HepG2 (cell line): ENCODE results near the gene PXK.

Experiments used
- ARNT2 ChIP-seq: sonication (generic); formaldehyde crosslinking; IDR thresholded peaks from 2 replicates; pipeline ENCODE4 v1.8.0; 2022; ENCODE audit warnings: mild to moderate bottlenecking, low read depth, missing genetic modification reagents, moderate library complexity
- CTCF ChIP-seq: sonication (generic); formaldehyde crosslinking; IDR thresholded peaks from 2 replicates; pipeline ENCODE4 v1.5.0; 2020; ENCODE audit warnings: mild to moderate bottlenecking, missing genetic modification reagents, moderate library complexity
- ELF4 ChIP-seq: sonication (generic); formaldehyde crosslinking; IDR thresholded peaks from 2 replicates; pipeline ENCODE4 v1.5.0; 2020; ENCODE audit warnings: missing genetic modification reagents, mild to moderate bottlenecking, moderate library complexity, borderline replicate concordance
- JUN ChIP-seq: sonication (generic); formaldehyde crosslinking; IDR thresholded peaks from 2 replicates; pipeline ENCODE4 v1.4.0; 2020; ENCODE audit warnings: mild to moderate bottlenecking, missing genetic modification reagents
- NFYB ChIP-seq: sonication (generic); formaldehyde crosslinking; IDR thresholded peaks from 2 replicates; pipeline ENCODE4 v1.4.0; 2020; ENCODE audit warnings: missing genetic modification reagents
- PBX3 ChIP-seq: sonication (generic); formaldehyde crosslinking; IDR thresholded peaks from 2 replicates; pipeline ENCODE4 v1.8.1; 2023; ENCODE audit warnings: missing genetic modification reagents, inconsistent platforms, borderline replicate concordance
- REST ChIP-seq, 2 experiments: IDR thresholded peaks; 2 replicates each; pipeline ENCODE4 v1.6.1; 2011 to 2012; ENCODE audit warnings: low read length in 2 of 2, borderline replicate concordance in 1 of 2, low read depth in 1 of 2, mild to moderate bottlenecking in 1 of 2, moderate library complexity in 1 of 2
- RFX5 ChIP-seq: IDR thresholded peaks from 2 replicates; pipeline ENCODE4 v1.6.1; 2011; ENCODE audit warnings: low read depth, low read length, improper control_type of control experiment
- SMAD9 ChIP-seq: sonication (generic); formaldehyde crosslinking; IDR thresholded peaks from 2 replicates; pipeline ENCODE4 v1.5.1; 2020; ENCODE audit warnings: mild to moderate bottlenecking, missing genetic modification reagents
- TCF7L2 ChIP-seq: IDR thresholded peaks from 2 replicates; pipeline ENCODE4 v1.6.1; 2011; ENCODE audit warnings: mild to moderate bottlenecking, low read depth, low read length, moderate library complexity
- ZBTB42 ChIP-seq: sonication (generic); formaldehyde crosslinking; IDR thresholded peaks from 2 replicates; pipeline ENCODE4 v1.5.0; 2020; ENCODE audit warnings: mild to moderate bottlenecking, missing genetic modification reagents
- ZNF101 ChIP-seq: sonication (generic); formaldehyde crosslinking; IDR thresholded peaks from 2 replicates; pipeline ENCODE4 v1.4.0; 2020; ENCODE audit warnings: mild to moderate bottlenecking, low read depth, missing genetic modification reagents, borderline replicate concordance
- ZNF138 ChIP-seq: sonication (generic); formaldehyde crosslinking; IDR thresholded peaks from 2 replicates; pipeline ENCODE4 v1.5.0; 2020; ENCODE audit warnings: mild to moderate bottlenecking, low read depth, missing genetic modification reagents

DNA sequence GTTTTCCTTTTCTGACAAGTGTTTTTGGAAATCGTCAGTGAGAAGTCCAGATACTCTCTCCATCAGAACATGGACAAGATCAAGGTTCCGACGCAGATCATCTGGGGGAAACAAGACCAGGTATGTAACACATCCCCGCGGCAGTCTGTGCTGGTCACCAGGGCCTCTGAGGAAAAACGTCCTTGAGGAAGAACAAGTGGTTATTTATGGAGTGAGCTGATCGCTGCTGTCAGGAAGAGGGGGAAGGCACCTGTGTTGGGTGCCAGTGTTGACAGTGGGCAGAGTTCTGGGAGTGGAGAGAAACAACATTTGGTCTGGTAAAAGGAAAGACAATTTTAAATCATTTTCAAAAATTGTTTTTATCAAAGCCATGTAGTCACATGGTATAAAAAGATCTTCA lies 47.4 kb upstream of the PXK start:
- TF ChIP-seq REST (IDR thresholded peaks at IDR 0.05; ENCODE audit: borderline replicate concordance in 1 of 2, low read depth in 1 of 2, low read length in 2 of 2) = no peak
- no peak for TF ChIP-seq PBX3 (CRISPR knock-in tag)
- no peak for TF ChIP-seq CTCF (CRISPR knock-in tag)
- no peak for TF ChIP-seq SMAD9 (CRISPR knock-in tag)
- no peak for TF ChIP-seq ZBTB42 (CRISPR knock-in tag)
- TF ChIP-seq ZNF138 (CRISPR knock-in tag) = no peak
- TF ChIP-seq ZNF101 = no peak
- TF ChIP-seq TCF7L2 = no peak
- no peak for TF ChIP-seq NFYB (CRISPR knock-in tag)
- TF ChIP-seq RFX5 = no peak
- TF ChIP-seq ARNT2 (CRISPR knock-in tag) = no peak
- no peak for TF ChIP-seq ELF4 (CRISPR knock-in tag)
- TF ChIP-seq JUN = no peak
